ENCODE data around the gene MPPED1. TPM values are rescaled to one million over a fixed set of nuclear protein-coding genes. Genes with fewer than 3 reads are reported as not detected.

The MPPED1 gene
- total and polyA plus RNA-seq, 8 donors = 0.19 to 1.5 (median 0.47) TPM; not detected in 4

DNA sequence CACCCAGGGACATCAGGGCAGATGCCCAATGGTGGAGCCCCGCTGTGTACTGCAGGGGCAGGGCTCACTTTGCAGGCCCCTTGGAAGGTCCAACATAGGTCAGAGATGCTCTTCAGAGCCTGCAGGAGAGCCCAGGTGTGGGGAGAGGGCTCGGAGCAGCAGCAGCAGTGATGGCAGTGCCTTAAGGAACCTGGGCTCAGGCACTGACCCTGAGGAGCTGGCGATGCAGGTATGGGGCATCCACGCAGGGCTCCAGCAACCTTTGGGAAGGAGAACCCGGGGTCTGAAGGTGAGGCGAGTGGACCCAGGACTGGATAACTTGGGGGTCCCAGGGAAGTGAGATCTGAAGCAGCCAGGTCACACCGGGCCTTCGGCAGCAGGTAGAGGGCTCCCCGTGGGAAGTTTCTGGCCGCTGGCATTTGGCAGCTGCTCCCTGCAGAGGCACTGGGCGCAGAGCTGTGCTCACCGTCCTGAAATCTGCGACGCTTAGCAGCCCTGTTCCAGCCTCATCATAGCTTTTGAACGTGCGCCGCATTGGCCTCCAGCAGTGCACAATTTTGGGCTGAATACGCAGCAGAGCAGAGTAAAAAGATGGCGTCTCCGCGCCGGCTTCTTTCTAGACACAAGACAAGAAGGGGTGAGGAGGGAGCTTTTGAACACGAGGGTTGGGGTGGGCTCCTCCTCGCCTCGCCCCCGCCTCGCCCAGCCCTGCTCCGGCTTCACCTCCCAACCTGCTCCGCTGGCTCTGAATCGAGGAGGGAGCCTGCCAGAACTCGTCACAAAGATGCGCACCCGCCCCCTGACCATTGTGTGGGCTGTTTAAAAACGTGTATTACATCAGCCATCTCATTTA, 118.8 kb downstream of the MPPED1 start:
- TF ChIP-seq, protein P1, sequence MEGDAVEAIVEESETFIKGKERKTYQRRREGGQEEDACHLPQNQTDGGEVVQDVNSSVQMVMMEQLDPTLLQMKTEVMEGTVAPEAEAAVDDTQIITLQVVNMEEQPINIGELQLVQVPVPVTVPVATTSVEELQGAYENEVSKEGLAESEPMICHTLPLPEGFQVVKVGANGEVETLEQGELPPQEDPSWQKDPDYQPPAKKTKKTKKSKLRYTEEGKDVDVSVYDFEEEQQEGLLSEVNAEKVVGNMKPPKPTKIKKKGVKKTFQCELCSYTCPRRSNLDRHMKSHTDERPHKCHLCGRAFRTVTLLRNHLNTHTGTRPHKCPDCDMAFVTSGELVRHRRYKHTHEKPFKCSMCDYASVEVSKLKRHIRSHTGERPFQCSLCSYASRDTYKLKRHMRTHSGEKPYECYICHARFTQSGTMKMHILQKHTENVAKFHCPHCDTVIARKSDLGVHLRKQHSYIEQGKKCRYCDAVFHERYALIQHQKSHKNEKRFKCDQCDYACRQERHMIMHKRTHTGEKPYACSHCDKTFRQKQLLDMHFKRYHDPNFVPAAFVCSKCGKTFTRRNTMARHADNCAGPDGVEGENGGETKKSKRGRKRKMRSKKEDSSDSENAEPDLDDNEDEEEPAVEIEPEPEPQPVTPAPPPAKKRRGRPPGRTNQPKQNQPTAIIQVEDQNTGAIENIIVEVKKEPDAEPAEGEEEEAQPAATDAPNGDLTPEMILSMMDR (IDR thresholded peaks at IDR 0.05) = no peak
- TF ChIP-seq POLR2A (IDR thresholded peaks at IDR 0.05) (no peak), EP300 (IDR thresholded peaks at IDR 0.05) (no peak), POLR2AphosphoS5 (IDR thresholded peaks at IDR 0.05) (no peak)
- intact Hi-C loops (cut with DNase I; ENCODE audit: low total_unique reads) = no loop called here
- 78 to 88% (median 85%) methylated on average over 30 to 34 of the region's 34 CpGs for WGBS, 5 donors

DNA sequence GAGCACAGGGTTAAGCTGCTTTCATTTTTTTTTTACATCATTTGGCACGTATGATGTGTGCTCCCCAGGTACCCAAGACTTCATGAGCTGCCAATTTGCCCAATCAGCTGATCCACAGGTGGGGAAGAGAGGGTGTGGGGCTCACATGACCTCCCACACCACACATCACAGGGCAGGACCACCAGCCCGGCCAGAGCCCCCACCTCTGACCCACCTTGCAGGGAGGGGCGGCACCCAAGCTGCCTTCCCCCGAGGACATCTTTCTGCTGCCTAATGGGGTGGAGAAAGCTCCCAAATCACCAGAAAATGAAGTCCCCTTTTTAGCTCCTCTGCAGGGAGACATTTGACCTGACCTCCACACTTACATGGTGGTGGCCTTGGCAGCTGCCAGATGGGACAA, 119.8 kb downstream of the MPPED1 start:
- Histone ChIP-seq H3K4me3 (no peak overlapping the region), H3K9me3 (no peaks in the 10 kb centered on the region), H3K4me1 (no peaks in the 10 kb centered on the region), H3K36me3 (peaks cover 0 to 9% (median 0%) of the 10 kb centered on the region in 4 donors), H3K27me3 (peaks cover 0 to 14% (median 0%) of the 10 kb centered on the region in 3 donors), H3K27ac (no peak overlapping the region)
- DNase-seq = no peak
- intact Hi-C loops (cut with DNase I; ENCODE audit: low total_unique reads) = no loop called here
- WGBS, 5 donors = 49 to 72% (median 63%) methylated on average over 4 of the region's 4 CpGs
- TF ChIP-seq, protein P1 (IDR thresholded peaks at IDR 0.05) = no peak
- TF ChIP-seq EP300 (IDR thresholded peaks at IDR 0.05) = no peak
- no peak for TF ChIP-seq POLR2AphosphoS5 (IDR thresholded peaks at IDR 0.05)
- no peak for TF ChIP-seq POLR2A (IDR thresholded peaks at IDR 0.05)

More for the DNA sequence above, 118.8 kb downstream of the MPPED1 start:
- Histone ChIP-seq H3K36me3 (peaks cover 0 to 3% (median 0%) of the 10 kb centered on the region in 4 donors), H3K27me3 (peaks cover 0 to 25% (median 0%) of the 10 kb centered on the region in 3 donors), H3K27ac (no peak overlapping the region), H3K4me3 (no peak overlapping the region), H3K9me3 (no peaks in the 10 kb centered on the region), H3K4me1 (no peaks in the 10 kb centered on the region)
- DNase-seq = peak in 1 of 2 donors; percentile 22

DNA sequence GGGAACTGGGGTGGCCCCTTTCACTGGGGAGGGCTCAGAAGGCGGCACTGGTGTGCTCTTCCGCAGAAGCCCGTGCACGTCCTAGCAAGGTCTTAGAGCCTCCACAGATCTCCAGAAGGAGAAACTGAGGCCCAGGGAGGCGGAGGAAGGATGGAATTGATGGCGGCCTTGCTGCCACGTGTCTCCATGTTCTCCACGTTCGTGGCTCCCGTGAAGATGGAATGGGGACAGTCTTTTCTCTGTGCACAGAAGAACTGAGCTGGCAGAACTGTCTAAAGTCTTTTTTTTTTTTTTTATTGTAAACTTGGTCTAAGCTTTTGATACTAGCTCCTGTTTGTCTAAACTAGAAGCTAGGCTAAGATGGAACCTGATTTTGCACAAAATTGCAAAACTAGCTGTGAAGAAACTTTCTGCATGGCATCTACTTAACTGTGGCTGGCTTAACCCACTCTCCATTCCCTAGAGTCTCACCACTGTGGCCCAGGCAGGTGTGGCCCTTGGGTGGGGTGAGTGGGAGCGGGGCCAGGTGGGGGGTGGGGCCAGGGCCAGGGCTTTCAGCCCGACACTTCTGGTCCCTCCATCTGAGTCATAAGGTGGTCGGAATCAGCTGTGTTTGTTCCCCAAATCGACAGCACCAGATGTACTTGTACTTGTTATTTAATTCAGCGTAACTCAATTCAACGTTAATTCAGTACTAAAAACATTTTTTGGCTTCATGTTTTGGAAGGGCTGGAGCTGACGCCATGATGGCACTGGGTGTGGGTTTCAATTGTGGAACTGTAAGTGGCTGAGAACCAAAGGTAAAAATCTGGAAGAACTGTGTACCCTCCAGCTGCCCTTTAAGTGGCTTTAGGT, 120.7 kb downstream of the MPPED1 start:
- DNase-seq = no peak
- 78 to 86% (median 81%) methylated on average over 13 to 17 of the region's 17 CpGs for WGBS, 5 donors
- Histone ChIP-seq H3K27me3 (peaks cover 0 to 6% (median 0%) of the 10 kb centered on the region in 3 donors), H3K9me3 (peaks cover 0 to 7% (median 3%) of the 10 kb centered on the region in 4 donors), H3K36me3 (peaks cover 0 to 18% (median 0%) of the 10 kb centered on the region in 4 donors), H3K4me3 (no peak overlapping the region), H3K27ac (no peak overlapping the region), H3K4me1 (no peaks in the 10 kb centered on the region)
- TF ChIP-seq POLR2AphosphoS5 (IDR thresholded peaks at IDR 0.05) = no peak
- no peak for TF ChIP-seq EP300 (IDR thresholded peaks at IDR 0.05)
- no peak for TF ChIP-seq POLR2A (IDR thresholded peaks at IDR 0.05)
- TF ChIP-seq, protein P1 (IDR thresholded peaks at IDR 0.05) = no peak
- intact Hi-C loops (cut with DNase I; ENCODE audit: low total_unique reads) = no loop called here

DNA sequence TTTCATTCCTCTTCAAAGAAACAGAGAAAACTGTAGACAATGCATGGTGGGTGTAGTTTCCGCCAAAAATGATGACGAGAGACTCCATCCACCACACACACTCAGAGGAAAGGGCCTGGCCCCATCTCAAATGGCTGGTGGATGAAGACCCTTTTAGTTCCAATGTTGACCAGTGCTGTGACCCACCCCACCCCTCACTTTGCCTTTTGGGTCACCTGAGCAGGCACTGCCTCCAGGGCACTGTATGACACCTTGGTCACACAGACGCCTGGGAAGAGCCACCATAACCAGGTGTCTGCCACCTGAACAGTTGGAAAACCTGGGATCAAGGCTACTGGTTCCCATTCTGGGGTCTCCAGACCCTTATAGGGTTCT, 121.3 kb downstream of the MPPED1 start:
- Histone ChIP-seq H3K4me3 (no peak overlapping the region), H3K9me3 (peaks cover 0 to 7% (median 3%) of the 10 kb centered on the region in 4 donors), H3K27ac (no peak overlapping the region), H3K27me3 (peaks cover 0 to under 1% (median 0%) of the 10 kb centered on the region in 3 donors), H3K4me1 (no peaks in the 10 kb centered on the region), H3K36me3 (peaks cover 0 to 18% (median 0%) of the 10 kb centered on the region in 4 donors)
- intact Hi-C loops (cut with DNase I; ENCODE audit: low total_unique reads) = no loop called here
- DNase-seq = no peak
- TF ChIP-seq POLR2AphosphoS5 (IDR thresholded peaks at IDR 0.05) = no peak
- TF ChIP-seq POLR2A (IDR thresholded peaks at IDR 0.05) = no peak
- TF ChIP-seq, protein P1 (IDR thresholded peaks at IDR 0.05) = no peak
- no peak for TF ChIP-seq EP300 (IDR thresholded peaks at IDR 0.05)
- 76 to 92% (median 87%) methylated on average over 3 of the region's 3 CpGs for WGBS, 5 donors
